Right atrium auricular region (tissue), 2 donors: ENCODE measurements around the gene SSBP3. TPM values are rescaled to one million over a fixed set of nuclear protein-coding genes. Genes with fewer than 3 reads are reported as not detected.

Experiments
- DNase-seq: peaks from one replicate; pipeline ENCODE4 v3.0.0-alpha.2; 2019; ENCODE audit warnings: low spot score
- H3K27ac ChIP-seq, 2 donors: fragments of 200-600 bp; sonication (generic); 1 replicate in 1 of 2; 2 replicates in 1 of 2; pipeline ENCODE4 v1.5.1; 2016 to 2019
- H3K27me3 ChIP-seq, 2 donors: fragments of 200-600 bp; sonication (generic); one replicate each; pipeline versions ENCODE4 v1.5.1 to v1.6.0; 2017 to 2019
- H3K36me3 ChIP-seq: fragments of 200-600 bp; sonication (generic); one replicate; pipeline ENCODE4 v1.5.1; 2016
- H3K4me1 ChIP-seq, 2 donors: fragments of 200-600 bp; sonication (generic); one replicate each; pipeline versions ENCODE4 v1.5.1 to v1.6.0; 2017 to 2019
- H3K4me3 ChIP-seq, 2 donors: fragments of 200-600 bp; sonication (generic); 1 replicate in 1 of 2; 2 replicates in 1 of 2; pipeline ENCODE4 v1.5.1; 2017 to 2019; ENCODE audit warnings: mild to moderate bottlenecking in 1 of 2, moderate library complexity in 1 of 2
- H3K9me3 ChIP-seq, 2 donors: fragments of 200-600 bp; sonication (generic); one replicate each; pipeline ENCODE4 v1.5.1; 2019
- total RNA-seq, 2 donors: library from RNA; depleted of rRNA; stranded (reverse); fragments of >200 nt; gene quantifications; one replicate each; pipeline ENCODE4 v1.1.0, GENCODE V29; 2016
- TF ChIP-seq, protein P1 (sequence below), 2 donors: fragments of 200-600 bp; sonication (generic); IDR thresholded peaks; one replicate each; pipeline ENCODE4 v1.5.1; 2019; ENCODE audit warnings: antibody characterized with exemption in 2 of 2

SSBP3 gene
- total RNA-seq, 2 donors from 2014 or later, result 15.2 to 16.6 TPM

DNA sequence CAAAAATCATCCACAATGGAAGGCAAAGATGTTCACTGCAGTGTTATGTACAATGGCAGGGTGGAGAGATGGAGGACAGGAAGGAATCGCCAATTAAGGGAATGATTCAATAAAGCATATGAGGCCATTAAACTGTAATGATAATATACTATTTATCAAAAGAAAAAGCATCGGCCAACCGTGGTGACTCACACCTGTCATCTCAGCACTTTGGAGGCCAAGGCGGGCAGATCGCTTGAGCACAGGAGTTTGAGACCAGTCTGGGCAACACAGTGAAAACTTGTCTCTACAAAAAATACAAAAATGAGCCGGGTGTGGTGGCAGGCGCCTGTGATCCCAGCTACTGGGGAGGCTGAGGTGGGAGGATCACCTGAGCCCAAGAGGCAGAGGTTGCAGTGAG, 89.1 kb downstream of the SSBP3 start:
- no peak for DNase-seq
- H3K9me3 ChIP-seq, result no peaks in the 10 kb centered on the region
- H3K27ac ChIP-seq, result no peak overlapping the region
- TF ChIP-seq, protein P1, sequence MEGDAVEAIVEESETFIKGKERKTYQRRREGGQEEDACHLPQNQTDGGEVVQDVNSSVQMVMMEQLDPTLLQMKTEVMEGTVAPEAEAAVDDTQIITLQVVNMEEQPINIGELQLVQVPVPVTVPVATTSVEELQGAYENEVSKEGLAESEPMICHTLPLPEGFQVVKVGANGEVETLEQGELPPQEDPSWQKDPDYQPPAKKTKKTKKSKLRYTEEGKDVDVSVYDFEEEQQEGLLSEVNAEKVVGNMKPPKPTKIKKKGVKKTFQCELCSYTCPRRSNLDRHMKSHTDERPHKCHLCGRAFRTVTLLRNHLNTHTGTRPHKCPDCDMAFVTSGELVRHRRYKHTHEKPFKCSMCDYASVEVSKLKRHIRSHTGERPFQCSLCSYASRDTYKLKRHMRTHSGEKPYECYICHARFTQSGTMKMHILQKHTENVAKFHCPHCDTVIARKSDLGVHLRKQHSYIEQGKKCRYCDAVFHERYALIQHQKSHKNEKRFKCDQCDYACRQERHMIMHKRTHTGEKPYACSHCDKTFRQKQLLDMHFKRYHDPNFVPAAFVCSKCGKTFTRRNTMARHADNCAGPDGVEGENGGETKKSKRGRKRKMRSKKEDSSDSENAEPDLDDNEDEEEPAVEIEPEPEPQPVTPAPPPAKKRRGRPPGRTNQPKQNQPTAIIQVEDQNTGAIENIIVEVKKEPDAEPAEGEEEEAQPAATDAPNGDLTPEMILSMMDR (IDR thresholded peaks at IDR 0.05), result no peak
- no peak overlapping the region for H3K4me3 ChIP-seq
- no peaks in the 10 kb centered on the region for H3K36me3 ChIP-seq
- peaks cover 0 to 23% of the 10 kb centered on the region in 2 donors for H3K4me1 ChIP-seq
- H3K27me3 ChIP-seq, result no peaks in the 10 kb centered on the region

DNA sequence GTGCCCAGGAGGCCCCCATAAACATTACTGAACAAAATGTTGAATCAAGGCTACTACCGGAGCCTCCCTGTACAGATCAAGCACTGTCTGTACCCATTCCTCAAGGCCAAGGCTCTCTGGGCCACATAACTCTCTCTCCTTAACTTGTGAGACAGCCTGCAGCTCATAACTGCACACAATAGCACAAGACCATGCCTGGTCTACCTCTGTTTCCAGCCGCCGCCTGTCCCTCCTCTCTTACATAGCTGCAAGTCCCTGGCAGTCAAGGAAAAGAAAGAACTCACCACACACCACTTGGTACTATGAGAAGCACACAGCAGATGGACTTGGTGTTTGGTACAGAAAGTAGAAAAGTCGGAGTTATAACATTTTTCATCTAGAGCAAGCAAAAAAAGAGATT, 91.1 kb downstream of the SSBP3 start:
- Histone ChIP-seq H3K27me3 (no peaks in the 10 kb centered on the region), H3K4me1 (peaks cover 0 to 36% of the 10 kb centered on the region in 2 donors), H3K4me3 (no peak overlapping the region), H3K9me3 (no peaks in the 10 kb centered on the region), H3K27ac (no peak overlapping the region), H3K36me3 (no peaks in the 10 kb centered on the region)
- TF ChIP-seq, protein P1 (IDR thresholded peaks at IDR 0.05), result no peak
- no peak for DNase-seq

DNA sequence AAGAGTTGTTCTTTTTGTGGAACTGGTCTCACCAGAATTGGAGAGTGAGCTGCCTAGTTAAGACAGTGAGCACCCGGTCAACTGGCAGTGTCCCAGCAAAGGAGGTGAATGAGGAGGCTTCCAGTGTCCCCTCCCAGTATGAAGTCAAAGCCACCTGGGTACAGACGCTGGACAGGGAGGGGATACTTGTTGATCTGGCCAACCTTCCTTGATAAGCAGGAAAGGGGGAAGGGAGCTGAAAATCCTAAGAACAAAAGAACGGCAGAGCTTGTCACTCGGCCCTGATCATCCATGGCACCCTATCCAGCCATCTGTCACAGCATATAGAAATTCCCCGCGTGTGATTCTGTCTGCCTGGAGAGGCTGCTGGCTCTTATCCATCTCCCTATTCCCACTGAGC, 91.5 kb downstream of the SSBP3 start:
- TF ChIP-seq, protein P1 (IDR thresholded peaks at IDR 0.05), result no peak
- Histone ChIP-seq H3K27ac (no peak overlapping the region), H3K27me3 (no peaks in the 10 kb centered on the region), H3K36me3 (no peaks in the 10 kb centered on the region), H3K9me3 (no peaks in the 10 kb centered on the region), H3K4me1 (peaks cover 0 to 40% of the 10 kb centered on the region in 2 donors), H3K4me3 (no peak overlapping the region)
- no peak for DNase-seq

DNA sequence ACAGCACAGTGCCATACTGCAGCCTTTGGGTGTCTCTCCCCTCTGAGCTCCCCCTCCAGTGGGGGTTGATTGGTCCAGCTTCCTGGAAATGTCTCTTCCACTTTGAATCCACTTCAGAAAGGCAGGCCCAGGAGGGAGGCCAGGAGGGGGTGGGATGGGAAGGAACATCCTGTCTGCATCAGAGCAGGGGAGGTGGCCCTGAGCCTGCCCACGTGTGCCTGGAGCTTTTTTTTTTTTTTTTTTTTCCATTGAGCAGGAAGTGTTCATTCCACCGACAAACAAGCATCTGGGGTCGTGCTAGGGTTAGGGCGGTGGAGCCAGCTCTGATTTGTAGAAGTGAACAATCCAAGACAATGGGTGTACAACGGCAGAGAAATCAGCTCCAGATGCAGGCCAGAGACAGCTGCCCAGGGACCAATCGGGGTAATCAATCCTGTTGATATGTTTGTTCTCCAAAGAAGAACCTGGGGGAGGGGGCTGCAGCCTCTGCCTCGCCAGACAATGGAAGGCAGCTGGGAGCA, 93.3 kb downstream of the SSBP3 start:
- peaks cover 0 to 49% of the 10 kb centered on the region in 2 donors for H3K4me1 ChIP-seq
- H3K4me3 ChIP-seq, result no peak overlapping the region
- TF ChIP-seq, protein P1 (IDR thresholded peaks at IDR 0.05), result no peak
- H3K36me3 ChIP-seq, result no peaks in the 10 kb centered on the region
- H3K27me3 ChIP-seq, result no peaks in the 10 kb centered on the region
- H3K9me3 ChIP-seq, result no peaks in the 10 kb centered on the region
- DNase-seq, result no peak
- H3K27ac ChIP-seq, result peak overlapping the region; percentile 15 to 64

DNA sequence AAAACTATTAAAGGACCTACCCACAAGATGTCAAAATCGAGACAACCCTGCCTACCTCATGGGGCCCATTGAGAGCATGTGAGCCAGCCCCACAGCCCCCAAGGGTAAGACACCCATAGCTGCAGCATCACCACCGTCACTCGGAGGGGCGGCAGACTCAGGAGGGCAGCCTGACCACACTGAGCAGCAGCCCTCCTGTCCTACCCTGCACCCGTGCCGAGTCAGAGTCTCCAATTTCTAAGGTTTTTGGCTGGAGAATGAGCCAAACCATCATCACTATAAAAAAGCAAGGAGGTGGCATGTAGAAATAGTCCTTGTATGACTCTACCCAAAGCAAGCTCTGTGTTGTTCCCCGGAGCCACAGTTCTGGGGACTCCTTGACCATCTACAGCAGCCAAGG, 94.7 kb downstream of the SSBP3 start:
- Histone ChIP-seq H3K27me3 (no peaks in the 10 kb centered on the region), H3K9me3 (no peaks in the 10 kb centered on the region), H3K4me3 (no peak overlapping the region), H3K4me1 (peaks cover 0 to 63% of the 10 kb centered on the region in 2 donors), H3K36me3 (no peaks in the 10 kb centered on the region), H3K27ac (no peak overlapping the region)
- no peak for DNase-seq
- TF ChIP-seq, protein P1 (IDR thresholded peaks at IDR 0.05), result no peak
